HEK293 (cell line): ENCODE results near the gene RELT.

Experiments used
- HOXA7 ChIP-seq: sonication (generic); formaldehyde crosslinking; IDR thresholded peaks from 2 replicates; pipeline ENCODE4 v1.8.1; 2022; ENCODE audit warnings: missing genetic modification reagents, borderline replicate concordance
- IKZF3 ChIP-seq: fragments of 450-650 bp; IDR thresholded peaks from 2 replicates; pipeline ENCODE4 v1.5.0; 2018; ENCODE audit warnings: missing biosample characterization, mild to moderate bottlenecking, missing genetic modification characterization, moderate library complexity
- OVOL3 ChIP-seq: fragments of 450-650 bp; formaldehyde crosslinking; IDR thresholded peaks from 2 replicates; pipeline ENCODE4 v1.5.1; 2016; ENCODE audit warnings: missing biosample characterization, missing genetic modification characterization
- PRDM1 ChIP-seq: fragments of 450-650 bp; formaldehyde crosslinking; IDR thresholded peaks from 2 replicates; pipeline ENCODE4; 2016; ENCODE audit warnings: missing biosample characterization, missing genetic modification characterization
- REPIN1 ChIP-seq: fragments of 450-650 bp; formaldehyde crosslinking; IDR thresholded peaks from 2 replicates; pipeline ENCODE4 v1.5.1; 2017; ENCODE audit warnings: missing biosample characterization, missing genetic modification characterization, low read depth
- ZEB2 ChIP-seq: fragments of 450-650 bp; formaldehyde crosslinking; IDR thresholded peaks from 2 replicates; pipeline ENCODE4 v1.5.1; 2016; ENCODE audit warnings: missing biosample characterization, missing genetic modification characterization
- ZFP41 ChIP-seq: fragments of 450-650 bp; formaldehyde crosslinking; IDR thresholded peaks from 2 replicates; pipeline ENCODE4 v1.5.1; 2016; ENCODE audit warnings: missing biosample characterization, missing genetic modification characterization, borderline replicate concordance
- ZNF146 ChIP-seq: fragments of 450-650 bp; formaldehyde crosslinking; IDR thresholded peaks from 2 replicates; pipeline ENCODE4 v1.5.1; 2016; ENCODE audit warnings: missing biosample characterization, missing genetic modification characterization
- ZNF2 ChIP-seq: fragments of 450-650 bp; formaldehyde crosslinking; IDR thresholded peaks from 2 replicates; pipeline ENCODE4 v1.5.1; 2016; ENCODE audit warnings: missing biosample characterization, missing genetic modification characterization
- ZNF266 ChIP-seq: fragments of 450-650 bp; formaldehyde crosslinking; IDR thresholded peaks from 2 replicates; pipeline ENCODE4 v1.5.1; 2016; ENCODE audit warnings: missing biosample characterization, missing genetic modification characterization, low read depth
- ZNF292 ChIP-seq: fragments of 450-650 bp; formaldehyde crosslinking; IDR thresholded peaks from 2 replicates; pipeline ENCODE4 v1.5.1; 2016; ENCODE audit warnings: low read depth, missing biosample characterization, missing genetic modification characterization, borderline replicate concordance
- ZNF37A ChIP-seq: fragments of 450-650 bp; IDR thresholded peaks from 2 replicates; pipeline ENCODE4 v1.5.1; 2018; ENCODE audit warnings: missing biosample characterization, missing genetic modification characterization
- ZNF391 ChIP-seq: fragments of 450-650 bp; formaldehyde crosslinking; IDR thresholded peaks from 2 replicates; pipeline ENCODE4 v1.5.1; 2016; ENCODE audit warnings: low read depth, missing biosample characterization, missing genetic modification characterization, borderline replicate concordance
- ZNF416 ChIP-seq: fragments of 450-650 bp; formaldehyde crosslinking; IDR thresholded peaks from 2 replicates; pipeline ENCODE4 v1.5.1; 2016; ENCODE audit warnings: missing biosample characterization, missing genetic modification characterization
- ZNF433 ChIP-seq: fragments of 450-650 bp; formaldehyde crosslinking; IDR thresholded peaks from 2 replicates; pipeline ENCODE4 v1.5.1; 2016; ENCODE audit warnings: missing biosample characterization, missing genetic modification characterization, low read depth
- ZNF501 ChIP-seq: fragments of 450-650 bp; formaldehyde crosslinking; IDR thresholded peaks from 2 replicates; pipeline ENCODE4 v1.5.1; 2016; ENCODE audit warnings: missing biosample characterization, missing genetic modification characterization
- ZNF521 ChIP-seq: fragments of 450-650 bp; formaldehyde crosslinking; IDR thresholded peaks from 2 replicates; pipeline ENCODE4 v1.5.1; 2017; ENCODE audit warnings: missing biosample characterization, mild to moderate bottlenecking, missing genetic modification characterization
- ZNF530 ChIP-seq: fragments of 450-650 bp; formaldehyde crosslinking; IDR thresholded peaks from 2 replicates; pipeline ENCODE4 v1.5.1; 2016; ENCODE audit warnings: low read depth, missing biosample characterization, missing genetic modification characterization
- ZNF561 ChIP-seq: fragments of 450-650 bp; IDR thresholded peaks from 2 replicates; pipeline ENCODE4 v1.5.1; 2018; ENCODE audit warnings: missing biosample characterization, missing genetic modification characterization, borderline replicate concordance
- ZNF624 ChIP-seq: fragments of 450-650 bp; formaldehyde crosslinking; IDR thresholded peaks from 2 replicates; pipeline ENCODE4 v1.5.1; 2017; ENCODE audit warnings: missing biosample characterization, missing genetic modification characterization
- ZNF791 ChIP-seq: fragments of 450-650 bp; formaldehyde crosslinking; IDR thresholded peaks from 2 replicates; pipeline ENCODE4 v1.5.1; 2016; ENCODE audit warnings: missing biosample characterization, missing genetic modification characterization
- ZXDB ChIP-seq: fragments of 450-650 bp; formaldehyde crosslinking; IDR thresholded peaks from 2 replicates; pipeline ENCODE4 v1.5.1; 2016; ENCODE audit warnings: missing biosample characterization, missing genetic modification characterization
- TF ChIP-seq, protein P1 (sequence below): fragments of 450-650 bp; formaldehyde crosslinking; IDR thresholded peaks from 2 replicates; pipeline ENCODE4 v1.5.0; 2017; ENCODE audit warnings: missing biosample characterization, missing genetic modification characterization, borderline replicate concordance
- TF ChIP-seq, protein P2 (sequence below): fragments of 450-650 bp; formaldehyde crosslinking; IDR thresholded peaks from 2 replicates; pipeline ENCODE4 v1.5.1; 2016; ENCODE audit warnings: missing biosample characterization, missing genetic modification characterization
- TF ChIP-seq, protein P3 (sequence below): fragments of 450-650 bp; formaldehyde crosslinking; IDR thresholded peaks from 2 replicates; pipeline ENCODE4 v1.5.1; 2016; ENCODE audit warnings: missing biosample characterization, missing genetic modification characterization
- TF ChIP-seq, protein P4 (sequence below): fragments of 450-650 bp; formaldehyde crosslinking; IDR thresholded peaks from 2 replicates; pipeline ENCODE4 v1.5.1; 2016; ENCODE audit warnings: missing biosample characterization, missing genetic modification characterization
- TF ChIP-seq, protein P5 (sequence below): fragments of 450-650 bp; formaldehyde crosslinking; conservative IDR thresholded peaks from 2 replicates; pipeline ENCODE4 v1.5.1; 2016; ENCODE audit warnings: low read depth, missing biosample characterization, missing genetic modification characterization
- TF ChIP-seq, protein P6 (sequence below): fragments of 450-650 bp; formaldehyde crosslinking; IDR thresholded peaks from 2 replicates; pipeline ENCODE4 v1.5.1; 2016; ENCODE audit warnings: missing biosample characterization, missing genetic modification characterization

RELT gene

DNA sequence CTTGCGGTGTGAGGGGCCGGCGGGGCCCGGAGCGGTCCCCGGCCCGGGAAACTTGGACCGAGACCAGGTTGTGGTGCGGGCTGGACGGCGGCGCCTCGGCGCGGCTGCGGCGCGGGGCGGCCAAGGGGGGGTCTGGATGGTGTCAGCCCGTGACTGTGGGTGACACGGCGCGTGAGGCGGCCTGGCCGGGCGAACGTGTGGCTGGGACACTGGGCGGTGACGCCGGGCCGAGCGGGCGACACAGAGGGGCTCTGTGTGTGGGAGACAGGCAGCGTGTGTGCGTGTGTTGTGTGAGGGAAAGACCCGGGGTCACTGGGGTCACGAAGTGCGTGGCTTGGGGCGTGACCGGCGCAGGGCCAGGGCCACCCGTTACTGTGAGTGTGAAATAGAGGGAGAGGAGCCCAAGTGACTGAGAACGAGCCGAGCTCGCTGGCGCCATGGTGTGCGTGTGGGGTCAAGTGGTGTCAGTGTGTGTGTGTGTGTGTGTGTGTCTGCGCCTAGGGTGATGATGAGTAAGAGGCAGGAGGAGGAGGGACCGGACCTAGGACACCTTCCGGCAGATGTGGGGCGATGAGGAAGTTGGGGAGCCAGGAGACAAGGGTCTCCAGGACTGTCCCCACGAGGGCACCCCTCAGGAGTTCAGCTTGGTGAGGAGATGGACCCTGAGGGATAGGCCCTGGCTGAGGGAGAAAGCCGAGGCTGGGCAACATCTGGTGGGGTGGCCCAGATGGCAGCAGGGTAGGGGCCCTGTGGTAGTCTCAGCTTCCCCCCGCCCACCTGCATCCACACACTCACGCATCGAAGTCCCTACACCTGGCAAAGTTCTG is 817 bp downstream of the RELT start (continued):
- TF ChIP-seq ZNF2 (tag by site-specific recombination) (peak; percentile 91), ZNF292 (no peak), HOXA7 (CRISPR knock-in tag) (no peak), ZFP41 (tag by site-specific recombination) (no peak), ZNF416 (tag by site-specific recombination) (no peak), OVOL3 (tag by site-specific recombination) (no peak), ZNF561 (tag by site-specific recombination) (no peak), ZEB2 (tag by site-specific recombination) (peak; percentile 90), ZNF433 (no peak), IKZF3 (tag by site-specific recombination) (no peak), ZNF624 (no peak), ZNF37A (tag by site-specific recombination) (no peak), ZNF391 (tag by site-specific recombination) (peak; percentile 95; the same call in 1 of the 2 replicates), ZNF791 (tag by site-specific recombination) (no peak), ZNF521 (tag by site-specific recombination) (no peak), ZNF146 (tag by site-specific recombination) (peak; percentile 21; the same call in 1 of the 2 replicates), ZXDB (tag by site-specific recombination) (peak; percentile 70), ZNF530 (tag by site-specific recombination) (no peak), ZNF501 (peak; percentile 84; the same call in 1 of the 2 replicates), REPIN1 (tag by site-specific recombination) (no peak), ZNF266 (tag by site-specific recombination) (no peak), PRDM1 (tag by site-specific recombination) (no peak)
- TF ChIP-seq, protein P1, sequence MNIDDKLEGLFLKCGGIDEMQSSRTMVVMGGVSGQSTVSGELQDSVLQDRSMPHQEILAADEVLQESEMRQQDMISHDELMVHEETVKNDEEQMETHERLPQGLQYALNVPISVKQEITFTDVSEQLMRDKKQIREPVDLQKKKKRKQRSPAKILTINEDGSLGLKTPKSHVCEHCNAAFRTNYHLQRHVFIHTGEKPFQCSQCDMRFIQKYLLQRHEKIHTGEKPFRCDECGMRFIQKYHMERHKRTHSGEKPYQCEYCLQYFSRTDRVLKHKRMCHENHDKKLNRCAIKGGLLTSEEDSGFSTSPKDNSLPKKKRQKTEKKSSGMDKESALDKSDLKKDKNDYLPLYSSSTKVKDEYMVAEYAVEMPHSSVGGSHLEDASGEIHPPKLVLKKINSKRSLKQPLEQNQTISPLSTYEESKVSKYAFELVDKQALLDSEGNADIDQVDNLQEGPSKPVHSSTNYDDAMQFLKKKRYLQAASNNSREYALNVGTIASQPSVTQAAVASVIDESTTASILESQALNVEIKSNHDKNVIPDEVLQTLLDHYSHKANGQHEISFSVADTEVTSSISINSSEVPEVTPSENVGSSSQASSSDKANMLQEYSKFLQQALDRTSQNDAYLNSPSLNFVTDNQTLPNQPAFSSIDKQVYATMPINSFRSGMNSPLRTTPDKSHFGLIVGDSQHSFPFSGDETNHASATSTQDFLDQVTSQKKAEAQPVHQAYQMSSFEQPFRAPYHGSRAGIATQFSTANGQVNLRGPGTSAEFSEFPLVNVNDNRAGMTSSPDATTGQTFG (tag by site-specific recombination): no peak
- TF ChIP-seq, protein P2, sequence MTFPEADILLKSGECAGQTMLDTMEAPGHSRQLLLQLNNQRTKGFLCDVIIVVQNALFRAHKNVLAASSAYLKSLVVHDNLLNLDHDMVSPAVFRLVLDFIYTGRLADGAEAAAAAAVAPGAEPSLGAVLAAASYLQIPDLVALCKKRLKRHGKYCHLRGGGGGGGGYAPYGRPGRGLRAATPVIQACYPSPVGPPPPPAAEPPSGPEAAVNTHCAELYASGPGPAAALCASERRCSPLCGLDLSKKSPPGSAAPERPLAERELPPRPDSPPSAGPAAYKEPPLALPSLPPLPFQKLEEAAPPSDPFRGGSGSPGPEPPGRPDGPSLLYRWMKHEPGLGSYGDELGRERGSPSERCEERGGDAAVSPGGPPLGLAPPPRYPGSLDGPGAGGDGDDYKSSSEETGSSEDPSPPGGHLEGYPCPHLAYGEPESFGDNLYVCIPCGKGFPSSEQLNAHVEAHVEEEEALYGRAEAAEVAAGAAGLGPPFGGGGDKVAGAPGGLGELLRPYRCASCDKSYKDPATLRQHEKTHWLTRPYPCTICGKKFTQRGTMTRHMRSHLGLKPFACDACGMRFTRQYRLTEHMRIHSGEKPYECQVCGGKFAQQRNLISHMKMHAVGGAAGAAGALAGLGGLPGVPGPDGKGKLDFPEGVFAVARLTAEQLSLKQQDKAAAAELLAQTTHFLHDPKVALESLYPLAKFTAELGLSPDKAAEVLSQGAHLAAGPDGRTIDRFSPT (tag by site-specific recombination): peak; percentile 97
- TF ChIP-seq, protein P3, sequence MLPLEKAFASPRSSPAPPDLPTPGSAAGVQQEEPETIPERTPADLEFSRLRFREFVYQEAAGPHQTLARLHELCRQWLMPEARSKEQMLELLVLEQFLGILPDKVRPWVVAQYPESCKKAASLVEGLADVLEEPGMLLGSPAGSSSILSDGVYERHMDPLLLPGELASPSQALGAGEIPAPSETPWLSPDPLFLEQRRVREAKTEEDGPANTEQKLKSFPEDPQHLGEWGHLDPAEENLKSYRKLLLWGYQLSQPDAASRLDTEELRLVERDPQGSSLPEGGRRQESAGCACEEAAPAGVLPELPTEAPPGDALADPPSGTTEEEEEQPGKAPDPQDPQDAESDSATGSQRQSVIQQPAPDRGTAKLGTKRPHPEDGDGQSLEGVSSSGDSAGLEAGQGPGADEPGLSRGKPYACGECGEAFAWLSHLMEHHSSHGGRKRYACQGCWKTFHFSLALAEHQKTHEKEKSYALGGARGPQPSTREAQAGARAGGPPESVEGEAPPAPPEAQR: peak; percentile 81; the same call in 1 of the 2 replicates
- TF ChIP-seq, protein P4, sequence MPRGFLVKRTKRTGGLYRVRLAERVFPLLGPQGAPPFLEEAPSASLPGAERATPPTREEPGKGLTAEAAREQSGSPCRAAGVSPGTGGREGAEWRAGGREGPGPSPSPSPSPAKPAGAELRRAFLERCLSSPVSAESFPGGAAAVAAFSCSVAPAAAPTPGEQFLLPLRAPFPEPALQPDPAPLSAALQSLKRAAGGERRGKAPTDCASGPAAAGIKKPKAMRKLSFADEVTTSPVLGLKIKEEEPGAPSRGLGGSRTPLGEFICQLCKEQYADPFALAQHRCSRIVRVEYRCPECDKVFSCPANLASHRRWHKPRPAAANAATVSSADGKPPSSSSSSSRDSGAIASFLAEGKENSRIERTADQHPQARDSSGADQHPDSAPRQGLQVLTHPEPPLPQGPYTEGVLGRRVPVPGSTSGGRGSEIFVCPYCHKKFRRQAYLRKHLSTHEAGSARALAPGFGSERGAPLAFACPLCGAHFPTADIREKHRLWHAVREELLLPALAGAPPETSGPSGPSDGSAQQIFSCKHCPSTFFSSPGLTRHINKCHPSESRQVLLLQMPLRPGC (tag by site-specific recombination): peak; percentile 80
- TF ChIP-seq, protein P5, sequence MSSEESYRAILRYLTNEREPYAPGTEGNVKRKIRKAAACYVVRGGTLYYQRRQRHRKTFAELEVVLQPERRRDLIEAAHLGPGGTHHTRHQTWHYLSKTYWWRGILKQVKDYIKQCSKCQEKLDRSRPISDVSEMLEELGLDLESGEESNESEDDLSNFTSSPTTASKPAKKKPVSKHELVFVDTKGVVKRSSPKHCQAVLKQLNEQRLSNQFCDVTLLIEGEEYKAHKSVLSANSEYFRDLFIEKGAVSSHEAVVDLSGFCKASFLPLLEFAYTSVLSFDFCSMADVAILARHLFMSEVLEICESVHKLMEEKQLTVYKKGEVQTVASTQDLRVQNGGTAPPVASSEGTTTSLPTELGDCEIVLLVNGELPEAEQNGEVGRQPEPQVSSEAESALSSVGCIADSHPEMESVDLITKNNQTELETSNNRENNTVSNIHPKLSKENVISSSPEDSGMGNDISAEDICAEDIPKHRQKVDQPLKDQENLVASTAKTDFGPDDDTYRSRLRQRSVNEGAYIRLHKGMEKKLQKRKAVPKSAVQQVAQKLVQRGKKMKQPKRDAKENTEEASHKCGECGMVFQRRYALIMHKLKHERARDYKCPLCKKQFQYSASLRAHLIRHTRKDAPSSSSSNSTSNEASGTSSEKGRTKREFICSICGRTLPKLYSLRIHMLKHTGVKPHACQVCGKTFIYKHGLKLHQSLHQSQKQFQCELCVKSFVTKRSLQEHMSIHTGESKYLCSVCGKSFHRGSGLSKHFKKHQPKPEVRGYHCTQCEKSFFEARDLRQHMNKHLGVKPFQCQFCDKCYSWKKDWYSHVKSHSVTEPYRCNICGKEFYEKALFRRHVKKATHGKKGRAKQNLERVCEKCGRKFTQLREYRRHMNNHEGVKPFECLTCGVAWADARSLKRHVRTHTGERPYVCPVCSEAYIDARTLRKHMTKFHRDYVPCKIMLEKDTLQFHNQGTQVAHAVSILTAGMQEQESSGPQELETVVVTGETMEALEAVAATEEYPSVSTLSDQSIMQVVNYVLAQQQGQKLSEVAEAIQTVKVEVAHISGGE (tag by site-specific recombination): peak; percentile 59
- TF ChIP-seq, protein P6, sequence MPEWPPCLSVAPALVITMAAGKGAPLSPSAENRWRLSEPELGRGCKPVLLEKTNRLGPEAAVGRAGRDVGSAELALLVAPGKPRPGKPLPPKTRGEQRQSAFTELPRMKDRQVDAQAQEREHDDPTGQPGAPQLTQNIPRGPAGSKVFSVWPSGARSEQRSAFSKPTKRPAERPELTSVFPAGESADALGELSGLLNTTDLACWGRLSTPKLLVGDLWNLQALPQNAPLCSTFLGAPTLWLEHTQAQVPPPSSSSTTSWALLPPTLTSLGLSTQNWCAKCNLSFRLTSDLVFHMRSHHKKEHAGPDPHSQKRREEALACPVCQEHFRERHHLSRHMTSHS (tag by site-specific recombination): no peak
